Measurements from ENCODE around the gene C2CD2.

DNA sequence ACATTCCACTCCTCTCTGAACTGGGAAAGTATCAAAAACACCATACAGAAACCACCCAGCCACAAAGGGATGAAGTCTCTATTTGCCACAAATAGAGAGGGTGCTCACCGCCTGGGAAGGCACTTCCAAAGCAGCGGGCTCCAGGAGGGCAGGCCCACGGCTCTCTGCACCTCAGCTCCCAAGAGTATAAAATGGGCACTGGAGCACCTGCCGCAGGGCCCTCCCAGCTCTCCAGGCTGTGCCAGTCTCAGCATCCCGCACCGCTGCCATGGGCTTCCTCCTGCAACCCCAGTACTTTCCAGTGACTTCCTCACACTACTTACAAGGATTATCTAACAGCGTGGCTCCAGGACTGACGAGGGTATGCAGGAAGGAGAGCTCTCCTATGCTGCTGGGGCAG, 14.4 kb downstream of the C2CD2 start:
- TF ChIP-seq POLR2A (IDR thresholded peaks at IDR 0.05; ENCODE audit: low read depth): no peak
- TF ChIP-seq, protein P1, sequence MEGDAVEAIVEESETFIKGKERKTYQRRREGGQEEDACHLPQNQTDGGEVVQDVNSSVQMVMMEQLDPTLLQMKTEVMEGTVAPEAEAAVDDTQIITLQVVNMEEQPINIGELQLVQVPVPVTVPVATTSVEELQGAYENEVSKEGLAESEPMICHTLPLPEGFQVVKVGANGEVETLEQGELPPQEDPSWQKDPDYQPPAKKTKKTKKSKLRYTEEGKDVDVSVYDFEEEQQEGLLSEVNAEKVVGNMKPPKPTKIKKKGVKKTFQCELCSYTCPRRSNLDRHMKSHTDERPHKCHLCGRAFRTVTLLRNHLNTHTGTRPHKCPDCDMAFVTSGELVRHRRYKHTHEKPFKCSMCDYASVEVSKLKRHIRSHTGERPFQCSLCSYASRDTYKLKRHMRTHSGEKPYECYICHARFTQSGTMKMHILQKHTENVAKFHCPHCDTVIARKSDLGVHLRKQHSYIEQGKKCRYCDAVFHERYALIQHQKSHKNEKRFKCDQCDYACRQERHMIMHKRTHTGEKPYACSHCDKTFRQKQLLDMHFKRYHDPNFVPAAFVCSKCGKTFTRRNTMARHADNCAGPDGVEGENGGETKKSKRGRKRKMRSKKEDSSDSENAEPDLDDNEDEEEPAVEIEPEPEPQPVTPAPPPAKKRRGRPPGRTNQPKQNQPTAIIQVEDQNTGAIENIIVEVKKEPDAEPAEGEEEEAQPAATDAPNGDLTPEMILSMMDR (IDR thresholded peaks at IDR 0.05): no peak

Measured in esophagus muscularis mucosa (tissue), 3 donors.